Activated CD4-positive, alpha-beta memory T cell treated with anti-CD3 and anti-CD28 coated beads, Interleukin-2, amount 10 ng/mL, durations not matched to agents 7 days and 5 days (primary cell): Measurements from ENCODE around the gene ZNF660. TPM values are rescaled to one million over a fixed set of nuclear protein-coding genes. Genes with fewer than 3 reads are reported as not detected.
A peak's percentile ranks its signal among the peaks of the same experiment; 100 is the strongest.
"Not testable (repeated sequence)": the region's sequence is repeated elsewhere in the genome, so short reads cannot be mapped to it uniquely, and the experiment has no call there.

Experiments used
- CTCF ChIA-PET: fragments of 350-600 bp; sonication (Branson Sonifier 250); formaldehyde crosslinking; loops from one replicate; lab custom pipeline; 2021; ENCODE audit warnings: antibody characterized with exemption, inconsistent platforms; lab: Charles Lee
- POLR2A ChIA-PET: fragments of 350-600 bp; sonication (Branson Sonifier 250); formaldehyde crosslinking; loops from one replicate; lab custom pipeline; 2021; ENCODE audit warnings: antibody characterized with exemption; lab: Charles Lee
- DNase-seq: peaks from one replicate; pipeline ENCODE4 v3.0.0-alpha.2; 2020
- H3K27ac Mint-ChIP-seq: one replicate; pipeline ENCODE4 v1.8.0; 2021; ENCODE audit warnings: mild to moderate bottlenecking, mixed read lengths
- H3K27me3 Mint-ChIP-seq: one replicate; pipeline ENCODE4 v1.8.0; 2021; ENCODE audit warnings: mixed read lengths
- H3K36me3 Mint-ChIP-seq: one replicate; pipeline ENCODE4 v1.8.0; 2021; ENCODE audit warnings: low read depth, mixed read lengths
- H3K4me1 Mint-ChIP-seq: one replicate; pipeline ENCODE4 v1.8.0; 2021; ENCODE audit warnings: mixed read lengths
- H3K4me3 Mint-ChIP-seq: one replicate; pipeline ENCODE4 v1.8.0; 2021; ENCODE audit warnings: mild to moderate bottlenecking, mixed read lengths
- H3K9me3 Mint-ChIP-seq: one replicate; pipeline ENCODE4 v1.8.0; 2021; ENCODE audit warnings: mixed read lengths
- total RNA-seq, 2 experiments: library from RNA; stranded (reverse); gene quantifications; one replicate each; pipeline ENCODE4 v1.2.3, GENCODE V29; 2021

The ZNF660 gene
- total RNA-seq, 2 experiments from 2014 or later = not detected

GRCh38 chr3:44578316-44578715 lies 6.4 kb upstream of the ZNF660 start:
- H3K27ac Mint-ChIP-seq, H3K4me1 Mint-ChIP-seq, CTCF ChIA-PET, H3K36me3 Mint-ChIP-seq, DNase-seq, POLR2A ChIA-PET, H3K4me3 Mint-ChIP-seq, H3K27me3 Mint-ChIP-seq: not testable (repeated sequence)
- H3K9me3 Mint-ChIP-seq = peaks cover 28% of the 10 kb centered on the region

- CTCF ChIA-PET, POLR2A ChIA-PET, H3K4me1 Mint-ChIP-seq, H3K36me3 Mint-ChIP-seq, H3K4me3 Mint-ChIP-seq, DNase-seq, H3K27ac Mint-ChIP-seq: not testable (repeated sequence)
- Mint-ChIP-seq H3K9me3 (peaks cover 32% of the 10 kb centered on the region), H3K27me3 (peaks cover 11% of the 10 kb centered on the region)
Measured at GRCh38 chr3:44578924-44579515, 5.7 kb upstream of the ZNF660 start.

- H3K4me3 Mint-ChIP-seq, H3K4me1 Mint-ChIP-seq, POLR2A ChIA-PET, DNase-seq, CTCF ChIA-PET, H3K27ac Mint-ChIP-seq: not testable (repeated sequence)
- Mint-ChIP-seq H3K9me3 (peaks cover 32% of the 10 kb centered on the region), H3K27me3 (peaks cover 14% of the 10 kb centered on the region), H3K36me3 (peaks cover 11% of the 10 kb centered on the region)
Measured at GRCh38 chr3:44579749-44580148, 5.0 kb upstream of the ZNF660 start.

- H3K4me1 Mint-ChIP-seq, H3K27ac Mint-ChIP-seq, DNase-seq, CTCF ChIA-PET, POLR2A ChIA-PET, H3K4me3 Mint-ChIP-seq: not testable (repeated sequence)
- peaks cover 32% of the 10 kb centered on the region for H3K9me3 Mint-ChIP-seq
- peaks cover 11% of the 10 kb centered on the region for H3K36me3 Mint-ChIP-seq
- H3K27me3 Mint-ChIP-seq = peaks cover 24% of the 10 kb centered on the region
Measured at GRCh38 chr3:44580971-44581370, 3.8 kb upstream of the ZNF660 start.

GRCh38 chr3:44596621-44597020 lies 11.9 kb downstream of the ZNF660 start:
- POLR2A ChIA-PET = no interaction called here
- no peak for DNase-seq
- no peaks in the 10 kb centered on the region for H3K4me1 Mint-ChIP-seq
- H3K27ac Mint-ChIP-seq = no peak overlapping the region
- H3K27me3 Mint-ChIP-seq = no peaks in the 10 kb centered on the region
- no peaks in the 10 kb centered on the region for H3K36me3 Mint-ChIP-seq
- CTCF ChIA-PET = interaction anchor here (0.6 kb wide), 2 partner anchors 18 to 226 kb away, joined by 3 read pairs; no protein-coding TSS in a partner anchor
- peaks cover 39% of the 10 kb centered on the region for H3K9me3 Mint-ChIP-seq
- no peak overlapping the region for H3K4me3 Mint-ChIP-seq

GRCh38 chr3:44601749-44602148 lies 17.0 kb downstream of the ZNF660 start:
- Mint-ChIP-seq H3K36me3 (no peaks in the 10 kb centered on the region), H3K27me3 (no peaks in the 10 kb centered on the region), H3K9me3 (peaks cover 15% of the 10 kb centered on the region), H3K4me3 (no peak overlapping the region), H3K27ac (no peak overlapping the region), H3K4me1 (no peaks in the 10 kb centered on the region)
- CTCF ChIA-PET = no interaction called here
- POLR2A ChIA-PET = no interaction called here
- no peak for DNase-seq

- no peaks in the 10 kb centered on the region for H3K36me3 Mint-ChIP-seq
- no peaks in the 10 kb centered on the region for H3K4me1 Mint-ChIP-seq
- ChIA-PET POLR2A (no interaction called here), CTCF (no interaction called here)
- peaks cover 7% of the 10 kb centered on the region for H3K9me3 Mint-ChIP-seq
- peaks cover 5% of the 10 kb centered on the region for H3K27me3 Mint-ChIP-seq
- no peak overlapping the region for H3K27ac Mint-ChIP-seq
- DNase-seq = no peak
- no peak overlapping the region for H3K4me3 Mint-ChIP-seq
Measured at GRCh38 chr3:44612678-44613077, 27.9 kb downstream of the ZNF660 start.

- DNase-seq = peak; percentile 71
- CTCF ChIA-PET = interaction anchor here (0.5 to 1.6 kb wide), 3 partner anchors 92 to 1025 kb away, joined by 3 to 4 read pairs (median 3); no protein-coding TSS in a partner anchor
- H3K27me3 Mint-ChIP-seq = no peaks in the 10 kb centered on the region
- peaks cover 9% of the 10 kb centered on the region for H3K9me3 Mint-ChIP-seq
- peaks cover 34% of the 10 kb centered on the region for H3K36me3 Mint-ChIP-seq
- H3K4me3 Mint-ChIP-seq = peak within 1 kb of the TSS; percentile 86
- H3K27ac Mint-ChIP-seq = peak within 1 kb of the TSS; percentile 81
- POLR2A ChIA-PET = interaction anchor here (0.6 to 2.7 kb wide), 11 partner anchors 13 to 286 kb away, joined by 3 to 30 read pairs (median 4); partner anchors contain the start of genes KIAA1143, KIF15, TCAIM and ZNF35
- H3K4me1 Mint-ChIP-seq = peaks cover 19% of the 10 kb centered on the region
Measured at GRCh38 chr3:44624749-44625480, 40.2 kb downstream of the ZNF660 start, which contains the start of gene ZNF197. Gene ZNF197 (plus strand): TSS chr3:44625036. CDS start chr3:44629155, 4,119 bp downstream.

GRCh38 chr3:44628716-44629115 lies 44.0 kb downstream of the ZNF660 start:
- Mint-ChIP-seq H3K4me1 (peaks cover 19% of the 10 kb centered on the region), H3K27me3 (no peaks in the 10 kb centered on the region), H3K4me3 (no peak overlapping the region), H3K9me3 (peaks cover 11% of the 10 kb centered on the region), H3K27ac (no peak overlapping the region), H3K36me3 (peaks cover 65% of the 10 kb centered on the region)
- POLR2A ChIA-PET = interaction anchor here (1.0 kb wide), 1 partner anchor 101 kb away, joined by 4 read pairs; the partner anchor contains the start of gene ZNF501
- CTCF ChIA-PET = no interaction called here
- DNase-seq = no peak

GRCh38 chr3:44632193-44632592 lies 47.4 kb downstream of the ZNF660 start:
- Mint-ChIP-seq H3K27ac (no peak overlapping the region), H3K4me3 (no peak overlapping the region), H3K9me3 (peaks cover 22% of the 10 kb centered on the region), H3K4me1 (peaks cover 2% of the 10 kb centered on the region), H3K27me3 (no peaks in the 10 kb centered on the region), H3K36me3 (peaks cover 88% of the 10 kb centered on the region)
- no peak for DNase-seq
- ChIA-PET POLR2A (no interaction called here), CTCF (no interaction called here)

GRCh38 chr3:44642337-44642736 lies 57.6 kb downstream of the ZNF660 start:
- Mint-ChIP-seq H3K27me3 (no peaks in the 10 kb centered on the region), H3K4me1 (no peaks in the 10 kb centered on the region), H3K27ac (no peak overlapping the region), H3K9me3 (peaks cover 78% of the 10 kb centered on the region), H3K36me3 (peaks cover 79% of the 10 kb centered on the region), H3K4me3 (no peak overlapping the region)
- no peak for DNase-seq
- CTCF ChIA-PET = no interaction called here
- POLR2A ChIA-PET = no interaction called here

GRCh38 chr3:44643024-44643423 lies 58.3 kb downstream of the ZNF660 start:
- H3K9me3 Mint-ChIP-seq = peaks cover 78% of the 10 kb centered on the region
- H3K27me3 Mint-ChIP-seq = no peaks in the 10 kb centered on the region
- no peak for DNase-seq
- no peak overlapping the region for H3K27ac Mint-ChIP-seq
- peaks cover 77% of the 10 kb centered on the region for H3K36me3 Mint-ChIP-seq
- POLR2A ChIA-PET = no interaction called here
- CTCF ChIA-PET = no interaction called here
- no peak overlapping the region for H3K4me3 Mint-ChIP-seq
- peaks cover 6% of the 10 kb centered on the region for H3K4me1 Mint-ChIP-seq

- H3K27ac Mint-ChIP-seq = peak overlapping the region; percentile 4
- DNase-seq = no peak
- no peaks in the 10 kb centered on the region for H3K27me3 Mint-ChIP-seq
- ChIA-PET POLR2A (interaction anchor here (1.4 kb wide), 1 partner anchor 23 kb away, joined by 5 read pairs; the partner anchor contains the start of gene ZNF197), CTCF (no interaction called here)
- peaks cover 50% of the 10 kb centered on the region for H3K9me3 Mint-ChIP-seq
- H3K4me3 Mint-ChIP-seq = peak overlapping the region; percentile 78
- peaks cover 55% of the 10 kb centered on the region for H3K36me3 Mint-ChIP-seq
- peaks cover 15% of the 10 kb centered on the region for H3K4me1 Mint-ChIP-seq
Measured at GRCh38 chr3:44647771-44648170, 63.0 kb downstream of the ZNF660 start.
